Measurements from ENCODE around the gene ZNF20. TPM values are rescaled to one million over a fixed set of nuclear protein-coding genes. Genes with fewer than 3 reads are reported as not detected.

The ZNF20 gene
- total and polyA plus RNA-seq, 10 of the 15 experiments (the other 5 are each of a cell fraction or from before 2014, with no cell fraction given): 2.0 to 5.1 (median 2.6) TPM

DNA sequence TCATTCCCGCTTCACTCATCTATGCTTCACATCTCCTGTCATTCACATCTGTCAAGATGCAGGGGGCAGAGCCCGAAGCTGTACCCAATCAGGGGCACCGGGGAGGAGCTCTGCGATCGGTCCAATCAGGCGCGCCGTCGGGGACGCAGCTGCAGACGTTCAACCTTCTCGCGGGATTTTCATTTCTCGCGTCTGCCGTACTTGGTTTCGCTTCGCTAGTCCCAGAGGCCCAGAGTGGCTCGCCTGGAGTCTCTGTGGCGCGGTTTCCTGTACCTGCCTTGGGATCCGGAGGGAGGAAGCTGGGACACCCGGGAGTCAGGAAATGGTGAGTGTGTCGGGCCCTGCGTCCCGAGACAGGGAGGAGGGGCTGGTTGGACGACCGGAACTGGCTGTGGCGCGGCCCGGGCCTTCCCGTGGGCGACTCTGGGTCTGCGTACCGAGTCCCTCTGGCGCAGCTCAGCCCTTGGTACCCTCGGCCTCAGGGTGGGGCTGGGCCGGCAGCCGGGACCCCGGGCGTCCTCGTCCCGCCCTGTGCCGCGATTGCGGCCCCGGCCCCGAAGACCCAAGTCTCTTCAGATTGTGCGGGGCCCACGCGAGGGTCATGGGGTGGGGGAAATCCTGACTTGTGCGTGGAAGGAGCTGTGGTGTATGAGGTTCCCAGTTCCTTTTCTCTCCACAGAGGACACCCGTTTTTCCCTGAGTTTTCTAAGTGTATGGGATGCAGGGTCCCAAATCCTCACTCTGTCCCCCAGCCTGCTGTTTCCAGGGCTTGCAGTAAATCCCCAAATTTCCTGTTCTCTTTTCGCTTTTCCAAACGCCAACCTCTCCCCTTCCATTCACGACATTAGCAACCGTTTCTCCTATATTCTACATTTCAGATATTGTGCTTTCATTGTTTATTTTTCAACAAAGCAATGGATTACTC lies 23.0 kb upstream of the ZNF20 start, which contains the start of gene ZNF136 (continued):
- TF ChIP-seq TAF1 (IDR thresholded peaks at IDR 0.05; ENCODE audit: borderline replicate concordance, low read depth, low read length) (peak; percentile 78), WRNIP1 (IDR thresholded peaks at IDR 0.05; ENCODE audit: borderline replicate concordance, low read depth, low read length) (no peak), POU2F2 (IDR thresholded peaks at IDR 0.05; ENCODE audit: borderline replicate concordance, low read depth, low read length) (peak; percentile 78; the same call in 1 of the 3 replicates), SMAD5 (IDR thresholded peaks at IDR 0.05; ENCODE audit: low read depth) (peak; percentile 56; the same call in 1 of the 2 replicates), CHD2 (IDR thresholded peaks at IDR 0.05; ENCODE audit: borderline replicate concordance, low read depth, low read length) (peak; percentile 99), EGR1 (IDR thresholded peaks at IDR 0.05; ENCODE audit: borderline replicate concordance in 1 of 2, low read depth in 2 of 2, low read length in 2 of 2) (no peak; a peak in 1 of 3 replicates), SP1 (IDR thresholded peaks at IDR 0.05; ENCODE audit: low read depth, low read length) (peak; percentile 31), HDGF (IDR thresholded peaks at IDR 0.05) (peak; percentile 60), PML (IDR thresholded peaks at IDR 0.05; ENCODE audit: low read length) (peak; percentile 83; the same call in 1 of the 2 replicates), ZNF687 (IDR thresholded peaks at IDR 0.05) (0 out of 2 replicates have a peak, but pooled peaks have one; percentile 24), DPF2 (IDR thresholded peaks at IDR 0.05) (0 out of 2 replicates have a peak, but pooled peaks have one; percentile 53), NBN (IDR thresholded peaks at IDR 0.05) (peak; percentile 65; the same call in 1 of the 2 replicates), RCOR1 (conservative IDR thresholded peaks at IDR 0.05; ENCODE audit: low read depth, low read length) (peak; percentile 84; the same call in 1 of the 2 replicates), SIN3A (IDR thresholded peaks at IDR 0.05; ENCODE audit: low read depth, low read length) (peak; percentile 94), RFX5 (IDR thresholded peaks at IDR 0.05; ENCODE audit: low read depth, low read length) (no peak), POLR2A (IDR thresholded peaks at IDR 0.05; ENCODE audit: low read depth, low read length) (peak; percentile 94), RBBP5 (conservative IDR thresholded peaks at IDR 0.05) (0 out of 2 replicates have a peak, but pooled peaks have one; percentile 48), POLR2AphosphoS2 (IDR thresholded peaks at IDR 0.05; ENCODE audit: low read depth, low read length) (0 out of 2 replicates have a peak, but pooled peaks have one; percentile 59), LARP7 (IDR thresholded peaks at IDR 0.05) (peak; percentile 52; the same call in 1 of the 2 replicates), PKNOX1 (IDR thresholded peaks at IDR 0.05) (peak; percentile 96), SUZ12 (IDR thresholded peaks at IDR 0.05; ENCODE audit: unreplicated experiment) (no peak), NR2F1 (conservative IDR thresholded peaks at IDR 0.05) (no peak; the same call in 1 of the 2 replicates), MEF2A (IDR thresholded peaks at IDR 0.05; ENCODE audit: insufficient read depth, low read depth, low read length) (no peak)
- TF ChIP-seq, protein P1, sequence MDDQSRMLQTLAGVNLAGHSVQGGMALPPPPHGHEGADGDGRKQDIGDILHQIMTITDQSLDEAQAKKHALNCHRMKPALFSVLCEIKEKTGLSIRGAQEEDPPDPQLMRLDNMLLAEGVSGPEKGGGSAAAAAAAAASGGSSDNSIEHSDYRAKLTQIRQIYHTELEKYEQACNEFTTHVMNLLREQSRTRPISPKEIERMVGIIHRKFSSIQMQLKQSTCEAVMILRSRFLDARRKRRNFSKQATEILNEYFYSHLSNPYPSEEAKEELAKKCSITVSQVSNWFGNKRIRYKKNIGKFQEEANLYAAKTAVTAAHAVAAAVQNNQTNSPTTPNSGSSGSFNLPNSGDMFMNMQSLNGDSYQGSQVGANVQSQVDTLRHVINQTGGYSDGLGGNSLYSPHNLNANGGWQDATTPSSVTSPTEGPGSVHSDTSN (IDR thresholded peaks at IDR 0.05; ENCODE audit: insufficient replicate concordance, low read depth, low read length): peak; percentile 86

Data from GM12878 (cell line).